Spleen (tissue), 11 donors: ENCODE measurements around the gene POU2AF1. TPM values are rescaled to one million over a fixed set of nuclear protein-coding genes. Genes with fewer than 3 reads are reported as not detected.

Experiments used
- microRNA-seq, 3 donors: library from miRNA; unstranded; fragments of <30 nt; microRNA quantifications; one replicate each; pipeline versions ENCODE4 to v1.1.0, GENCODE V29; 2019 to 2020
- polyA plus RNA-seq, 3 donors: library from polyadenylated mRNA; stranded (reverse); fragments of 200-250 nt; gene quantifications; one replicate each; pipeline ENCODE4 v1.2.1, GENCODE V29; 2013
- small RNA-seq, 4 donors: library from RNA; depleted of rRNA; stranded (forward); fragments of <200 nt; gene quantifications; one replicate each; pipeline ENCODE3, GENCODE V24; 2016
- total RNA-seq, 7 donors: library from RNA; depleted of rRNA in 3 of 7; stranded (reverse); fragments of >200 nt in 3 of 7; fragmentation: NEBNext Ultra II Directional in 4 of 7; extraction: Animal tissue kit (Norgen Biotek cat#: 25700) in 4 of 7; gene quantifications; one replicate each; pipeline versions ENCODE4 v1.1.0 to v1.2.1, GENCODE V29; 2016 to 2021
- donor health status: healthy with polysubstance abuse.
- donor health status: DM: no; HTN: no; CAD: no; lungs with moderate emphysema.
- donor health status: DM: no; HTN: no; CAD: no.
- donor health status: Bipolar disorder and iron deficiency.
- donor health status: healthy.
- donor health status: DM: no; HTN: no; CAD: no.
- donor health status: DM: yes; HTN: yes; CAD: no.

Gene POU2AF1
- total and polyA plus RNA-seq, 10 donors, result 60.1 to 280 (median 104) TPM

Small RNAs within 50 kb of the gene (microRNA-seq; reads per million reads assigned to microRNA genes)
- 0 reads per million in 3 donors for gene MIR4491

Small RNAs within 50 kb of the gene (small RNA-seq; reads per million reads assigned to genes)
- gene MIR4491, result 0 reads per million in 4 donors
- 0 reads per million in 4 donors for gene RNU2-60P

Other genes starting within 250 kb of the POU2AF1 start
- not detected for gene POU2AF2, start 133.6 kb downstream of the POU2AF1 start, total RNA-seq
- gene POU2AF2, start 133.6 kb downstream of the POU2AF1 start, polyA plus RNA-seq, result not detected
- 1 to 10 TPM in 1 of 7 donors, under 1 TPM in 3, not detected in 3; 0.30 to 1.4 (median 0.48) TPM for gene POU2AF3, start 80.7 kb downstream of the POU2AF1 start, total RNA-seq
- 1 to 10 TPM in 2 of 3 donors, under 1 TPM in 1; 0.54 to 2.0 (median 1.3) TPM for gene POU2AF3, start 80.7 kb downstream of the POU2AF1 start, polyA plus RNA-seq
- gene BTG4, start 133.1 kb upstream of the POU2AF1 start, total RNA-seq, result not detected
- gene BTG4, start 133.1 kb upstream of the POU2AF1 start, polyA plus RNA-seq, result not detected
- not detected for gene HOATZ, start 135.5 kb upstream of the POU2AF1 start, total RNA-seq
- gene HOATZ, start 135.5 kb upstream of the POU2AF1 start, polyA plus RNA-seq, result not detected
- 10 to 100 TPM in 5 of 7 donors, 1 to 10 TPM in 2; 7.3 to 14.7 (median 12.9) TPM for gene LAYN, start 161.4 kb upstream of the POU2AF1 start, total RNA-seq
- 1 to 10 TPM; 3.1 to 4.7 (median 4.3) TPM for gene LAYN, start 161.4 kb upstream of the POU2AF1 start, polyA plus RNA-seq
- gene SIK2, start 223.2 kb upstream of the POU2AF1 start, total RNA-seq, result 10 to 100 TPM; 11.9 to 23.8 (median 17.4) TPM
- gene SIK2, start 223.2 kb upstream of the POU2AF1 start, polyA plus RNA-seq, result 1 to 10 TPM; 1.7 to 2.9 (median 2.3) TPM